Loucy (cell line): ENCODE measurements around the gene OR2F1.

ENCODE experiments used
- H2AFZ ChIP-seq: fragments of 200-600 bp; sonication (generic); 2 replicates; pipeline ENCODE4 v1.6.0; 2016; ENCODE audit warnings: antibody characterized with exemption, mild to moderate bottlenecking, low read length, moderate library complexity
- H3F3A ChIP-seq: fragments of 200-600 bp; 2 replicates; pipeline ENCODE4 v1.6.0; 2016; ENCODE audit warnings: antibody characterized with exemption, low read depth, mild to moderate bottlenecking
- H3K27me3 ChIP-seq: fragments of 200-600 bp; sonication (generic); 2 replicates; pipeline ENCODE4 v1.6.1; 2014; ENCODE audit warnings: low read length, mild to moderate bottlenecking; ENCODE audit not compliant: insufficient read depth, poor library complexity, severe bottlenecking
- H3K36me3 ChIP-seq: fragments of 200-600 bp; sonication (generic); 2 replicates; pipeline ENCODE4 v1.6.1; 2016; ENCODE audit warnings: low read length; ENCODE audit not compliant: insufficient read depth
- H3K4me1 ChIP-seq: fragments of 200-600 bp; sonication (generic); 2 replicates; pipeline ENCODE4 v1.5.1; 2014; ENCODE audit warnings: low read length, mild to moderate bottlenecking; ENCODE audit not compliant: insufficient read depth, poor library complexity, severe bottlenecking
- H3K4me2 ChIP-seq: fragments of 200-600 bp; sonication (generic); 2 replicates; pipeline ENCODE4 v1.6.0; 2014; ENCODE audit warnings: antibody characterized with exemption, low read length, low read depth, mild to moderate bottlenecking; ENCODE audit not compliant: poor library complexity, severe bottlenecking
- H3K4me3 ChIP-seq: fragments of 200-600 bp; sonication (generic); 2 replicates; pipeline ENCODE4 v1.5.1; 2014; ENCODE audit warnings: low read length, mild to moderate bottlenecking, mixed read lengths; ENCODE audit not compliant: poor library complexity, severe bottlenecking
- H3K79me2 ChIP-seq: fragments of 200-600 bp; sonication (generic); 2 replicates; pipeline ENCODE4 v1.6.1; 2014; ENCODE audit warnings: low read length; ENCODE audit not compliant: insufficient read depth
- H3K9ac ChIP-seq: fragments of 200-600 bp; sonication (generic); 2 replicates; pipeline ENCODE4 v1.6.0; 2014; ENCODE audit warnings: mild to moderate bottlenecking, low read depth, low read length, moderate library complexity; ENCODE audit not compliant: poor library complexity, severe bottlenecking
- H3K9me2 ChIP-seq: fragments of 200-600 bp; sonication (generic); replicated peaks from 2 replicates; pipeline ENCODE4 v1.6.1; 2016; ENCODE audit warnings: low read depth, low read length, mixed read lengths
- H3K9me3 ChIP-seq: fragments of 200-600 bp; sonication (generic); 2 replicates; pipeline ENCODE4 v1.6.1; 2014; ENCODE audit warnings: mild to moderate bottlenecking, antibody characterized with exemption, low read length, low read depth; ENCODE audit not compliant: insufficient read depth
- H4K20me1 ChIP-seq: fragments of 200-600 bp; sonication (generic); 2 replicates; pipeline ENCODE4 v1.6.0; 2014; ENCODE audit warnings: antibody characterized with exemption, low read length, mild to moderate bottlenecking; ENCODE audit not compliant: insufficient read depth, poor library complexity, severe bottlenecking
- CTCF ChIP-seq: fragments of 200-600 bp; sonication (generic); conservative IDR thresholded peaks from 2 replicates; pipeline ENCODE4 v1.5.1; 2014; ENCODE audit warnings: mild to moderate bottlenecking, antibody characterized with exemption, low read length
- EZH2phosphoT487 ChIP-seq: fragments of 200-600 bp; IDR thresholded peaks from 2 replicates; pipeline ENCODE4 v1.6.1; 2018; ENCODE audit warnings: antibody characterized with exemption, mild to moderate bottlenecking, moderate library complexity, borderline replicate concordance

The OR2F1 gene

GRCh38 chr7:143983960-143984359 lies 29.3 kb downstream of the OR2F1 start:
- Histone ChIP-seq H2AFZ (no peak overlapping the region), H3K9me3 (no peaks in the 10 kb centered on the region), H3F3A (no peaks in the 10 kb centered on the region), H3K9me2 (no peaks in the 10 kb centered on the region), H3K27me3 (no peaks in the 10 kb centered on the region), H3K4me3 (no peak overlapping the region), H3K4me1 (no peaks in the 10 kb centered on the region), H3K4me2 (no peak overlapping the region), H3K36me3 (no peaks in the 10 kb centered on the region), H4K20me1 (no peaks in the 10 kb centered on the region), H3K79me2 (no peaks in the 10 kb centered on the region), H3K9ac (no peak overlapping the region)
- no peak for TF ChIP-seq EZH2phosphoT487
- no peak for TF ChIP-seq CTCF

GRCh38 chr7:143987513-143987912 lies 32.9 kb downstream of the OR2F1 start:
- no peaks in the 10 kb centered on the region for H3F3A ChIP-seq
- H4K20me1 ChIP-seq = no peaks in the 10 kb centered on the region
- no peaks in the 10 kb centered on the region for H3K79me2 ChIP-seq
- H3K9ac ChIP-seq = no peak overlapping the region
- no peaks in the 10 kb centered on the region for H3K9me3 ChIP-seq
- no peak overlapping the region for H3K4me3 ChIP-seq
- no peaks in the 10 kb centered on the region for H3K9me2 ChIP-seq
- no peaks in the 10 kb centered on the region for H3K4me1 ChIP-seq
- no peaks in the 10 kb centered on the region for H3K36me3 ChIP-seq
- no peaks in the 10 kb centered on the region for H3K27me3 ChIP-seq
- TF ChIP-seq CTCF (no peak), EZH2phosphoT487 (no peak)
- no peak overlapping the region for H2AFZ ChIP-seq
- no peak overlapping the region for H3K4me2 ChIP-seq

- Histone ChIP-seq H3K27me3 (no peaks in the 10 kb centered on the region), H3K9me3 (no peaks in the 10 kb centered on the region), H2AFZ (no peak overlapping the region), H3K4me2 (no peak overlapping the region), H3K4me1 (no peaks in the 10 kb centered on the region), H3K9ac (no peak overlapping the region), H3K36me3 (no peaks in the 10 kb centered on the region), H3K79me2 (no peaks in the 10 kb centered on the region), H3F3A (no peaks in the 10 kb centered on the region), H3K4me3 (no peak overlapping the region), H4K20me1 (no peaks in the 10 kb centered on the region), H3K9me2 (no peaks in the 10 kb centered on the region)
- TF ChIP-seq EZH2phosphoT487 = no peak
- TF ChIP-seq CTCF = no peak
Measured at GRCh38 chr7:143988976-143989745, 34.5 kb downstream of the OR2F1 start.
